ENCODE data around the gene TMEM94. TPM values are rescaled to one million over a fixed set of nuclear protein-coding genes. Genes with fewer than 3 reads are reported as not detected.

TMEM94 gene
- total RNA-seq, 1 experiment from 2014 or later, result 61.4 TPM

DNA sequence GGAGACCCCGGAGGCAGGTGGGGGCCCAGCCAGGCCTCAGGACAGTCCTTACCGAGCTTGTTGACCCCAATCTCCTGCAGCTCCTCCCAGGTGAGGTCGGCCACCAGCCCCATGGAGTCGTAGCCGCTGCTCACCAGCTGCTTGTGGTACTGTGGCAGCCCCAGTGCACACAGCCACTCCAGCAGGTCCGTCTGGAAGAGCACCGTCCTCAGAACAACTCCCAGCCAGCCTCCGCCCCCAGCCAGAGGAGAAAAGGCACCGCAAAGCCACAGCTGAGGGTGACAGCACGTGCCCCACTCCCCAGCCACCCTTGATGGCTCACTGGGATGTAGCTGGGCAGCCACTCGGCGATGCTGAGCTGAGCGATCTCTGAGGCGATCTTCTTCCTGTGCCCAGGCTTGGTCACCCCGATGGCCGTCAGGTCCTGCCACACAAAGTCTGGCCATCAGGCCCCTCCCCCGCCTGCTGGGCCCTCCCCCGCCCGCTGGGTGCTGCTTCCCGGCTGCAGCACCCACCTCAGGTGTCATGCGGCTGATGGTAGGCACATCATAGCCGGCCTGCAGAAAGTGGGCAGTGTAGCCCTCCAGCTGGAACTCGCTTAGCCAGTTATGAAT lies 47.0 kb downstream of the TMEM94 start:
- Histone ChIP-seq H3K4me1 (ENCODE audit: insufficient read depth, low read length) (no peaks in the 10 kb centered on the region), H2BK12ac (ENCODE audit: insufficient read length, low read depth, low read length) (no peak overlapping the region), H2BK120ac (ENCODE audit: low read depth, low read length, poor library complexity, severe bottlenecking) (no peak overlapping the region), H4K91ac (ENCODE audit: insufficient read length, low read depth, low read length) (no peak overlapping the region), H3K14ac (ENCODE audit: insufficient read depth, low read length) (no peak overlapping the region), H3K9ac (ENCODE audit: extremely low read depth, insufficient read length, low read length) (no peak overlapping the region), H2AK5ac (ENCODE audit: insufficient read length, low read length) (no peak overlapping the region), H3K18ac (ENCODE audit: insufficient read length, low read depth, low read length) (no peak overlapping the region), H3K23ac (ENCODE audit: insufficient read length, low read depth, low read length) (no peak overlapping the region), H3K27me3 (ENCODE audit: insufficient read depth, low read length) (no peaks in the 10 kb centered on the region), H3T11ph (ENCODE audit: low read length) (no peak overlapping the region), H2BK15ac (ENCODE audit: low read depth, low read length) (no peak overlapping the region), H3K9me3 (ENCODE audit: control insufficient read depth, low read depth, low read length) (no peaks in the 10 kb centered on the region), H2BK20ac (ENCODE audit: low read depth, low read length, poor library complexity, severe bottlenecking) (no peak overlapping the region), H3K27ac (ENCODE audit: insufficient read length, low read depth, low read length) (no peak overlapping the region), H3K56ac (ENCODE audit: insufficient read length, low read depth, low read length) (no peak overlapping the region), H3K23me2 (ENCODE audit: insufficient read length, low read depth, low read length, poor library complexity, severe bottlenecking) (no peaks in the 10 kb centered on the region), H2BK5ac (ENCODE audit: insufficient read length, low read length) (no peak overlapping the region), H4K5ac (ENCODE audit: insufficient read length, low read depth, low read length) (no peak overlapping the region), H3K79me1 (ENCODE audit: insufficient read depth, low read depth, low read length, poor library complexity, severe bottlenecking) (no peaks in the 10 kb centered on the region), H2AFZ (ENCODE audit: low read length) (no peak overlapping the region), H3K4me2 (ENCODE audit: insufficient read depth, insufficient read length, low read length) (no peak overlapping the region), H3K79me2 (ENCODE audit: insufficient read depth, low read length) (no peaks in the 10 kb centered on the region), H4K8ac (replicated peaks; ENCODE audit: insufficient read length, low read depth, low read length) (no peak overlapping the region), H3K4ac (ENCODE audit: low read depth, low read length) (no peak overlapping the region), H4K20me1 (ENCODE audit: control insufficient read depth, insufficient read depth, insufficient read length) (no peaks in the 10 kb centered on the region)
- H3K4me3 Mint-ChIP-seq, result no peak overlapping the region
- no peak for DNase-seq
- TF ChIP-seq, protein P1, sequence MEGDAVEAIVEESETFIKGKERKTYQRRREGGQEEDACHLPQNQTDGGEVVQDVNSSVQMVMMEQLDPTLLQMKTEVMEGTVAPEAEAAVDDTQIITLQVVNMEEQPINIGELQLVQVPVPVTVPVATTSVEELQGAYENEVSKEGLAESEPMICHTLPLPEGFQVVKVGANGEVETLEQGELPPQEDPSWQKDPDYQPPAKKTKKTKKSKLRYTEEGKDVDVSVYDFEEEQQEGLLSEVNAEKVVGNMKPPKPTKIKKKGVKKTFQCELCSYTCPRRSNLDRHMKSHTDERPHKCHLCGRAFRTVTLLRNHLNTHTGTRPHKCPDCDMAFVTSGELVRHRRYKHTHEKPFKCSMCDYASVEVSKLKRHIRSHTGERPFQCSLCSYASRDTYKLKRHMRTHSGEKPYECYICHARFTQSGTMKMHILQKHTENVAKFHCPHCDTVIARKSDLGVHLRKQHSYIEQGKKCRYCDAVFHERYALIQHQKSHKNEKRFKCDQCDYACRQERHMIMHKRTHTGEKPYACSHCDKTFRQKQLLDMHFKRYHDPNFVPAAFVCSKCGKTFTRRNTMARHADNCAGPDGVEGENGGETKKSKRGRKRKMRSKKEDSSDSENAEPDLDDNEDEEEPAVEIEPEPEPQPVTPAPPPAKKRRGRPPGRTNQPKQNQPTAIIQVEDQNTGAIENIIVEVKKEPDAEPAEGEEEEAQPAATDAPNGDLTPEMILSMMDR (conservative IDR thresholded peaks at IDR 0.05), result no peak
- no peaks in the 10 kb centered on the region; the same call in 1 of the 2 replicates for H3K27me3 Mint-ChIP-seq (ENCODE audit: low read depth)
- no peaks in the 10 kb centered on the region for H3K4me1 Mint-ChIP-seq
- H3K9me3 Mint-ChIP-seq, result no peaks in the 10 kb centered on the region
- peaks cover 0 to 44% (median 23%) of the 10 kb centered on the region in 3 experiments; a peak in 5 of 7 replicates for H3K36me3 Mint-ChIP-seq (ENCODE audit: insufficient read depth in 1 of 3, low read depth in 3 of 3)
- WGBS (ENCODE audit: extremely low coverage, insufficient read length, low lambda C conversion rate), result no CpG with 5 or more reads among the region's 23 CpGs
- 0 out of 7 replicates have a peak overlapping the region, but pooled peaks of 1 of the 3 experiments have one; percentile 40 for H3K27ac Mint-ChIP-seq
